ENCODE data around the gene RNGTT.
"Not testable (repeated sequence)": the region's sequence is repeated elsewhere in the genome, so short reads cannot be mapped to it uniquely, and the experiment has no call there.

Gene RNGTT

DNA sequence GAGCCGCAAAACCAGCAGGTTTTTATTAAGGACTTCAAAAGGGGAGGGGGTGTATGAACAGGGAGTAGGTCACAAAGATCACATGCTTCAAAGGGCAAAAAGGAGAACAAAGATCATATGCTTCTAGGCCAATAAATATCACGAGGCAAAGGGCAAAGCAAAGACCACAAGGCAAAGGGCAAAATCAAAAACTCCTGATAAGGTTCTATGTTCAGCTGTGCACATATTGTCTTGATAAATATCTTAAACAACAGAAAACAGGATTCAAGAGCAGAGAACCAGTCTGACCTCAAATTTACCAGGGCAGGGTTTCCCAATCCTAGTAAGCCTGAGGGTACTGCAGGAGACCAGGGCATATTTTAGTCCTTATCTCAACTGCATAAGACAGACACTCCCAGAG is 5.8 kb upstream of the RNGTT start:
- DNase-seq = not testable (repeated sequence)

DNA sequence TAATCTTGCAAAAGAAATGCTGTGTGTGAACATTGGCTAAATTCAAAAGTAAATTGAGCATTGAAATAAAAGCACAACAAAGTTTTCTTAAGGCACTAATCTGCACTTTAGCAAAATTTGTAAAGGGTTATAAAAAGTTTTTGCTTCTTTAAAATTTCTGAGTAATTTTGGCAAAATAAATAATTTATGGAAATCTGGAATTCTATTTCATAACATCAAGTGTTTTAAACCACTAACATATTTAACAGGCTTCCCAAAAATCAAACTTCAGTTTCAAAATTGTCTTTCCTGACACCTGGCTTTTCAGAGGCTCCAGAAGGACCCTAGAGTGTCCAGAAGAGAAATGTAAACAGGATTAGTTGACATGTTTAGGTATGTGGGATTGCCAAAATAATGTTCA is 4.5 kb upstream of the RNGTT start:
- no peak for DNase-seq

DNA sequence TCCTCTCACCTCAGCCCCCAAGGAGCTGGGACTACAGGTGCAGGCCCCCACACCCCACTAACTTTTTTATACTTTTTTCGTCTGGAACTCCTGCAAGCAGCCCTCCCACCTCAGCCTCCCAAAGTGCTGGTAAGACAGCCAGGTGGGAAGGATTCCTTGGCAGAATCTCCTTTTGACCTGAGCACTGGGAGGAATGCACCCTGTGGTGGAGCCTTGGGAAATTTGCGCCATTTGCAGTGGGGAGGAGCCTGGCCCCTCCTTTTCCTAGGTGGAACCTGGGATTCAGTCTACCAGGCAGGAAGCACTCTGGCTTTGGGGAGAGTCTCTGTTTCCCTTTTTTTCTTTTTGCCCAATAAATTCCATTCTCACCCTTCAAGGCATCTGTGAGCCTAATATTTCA is 2.3 kb upstream of the RNGTT start:
- no peak for DNase-seq

DNA sequence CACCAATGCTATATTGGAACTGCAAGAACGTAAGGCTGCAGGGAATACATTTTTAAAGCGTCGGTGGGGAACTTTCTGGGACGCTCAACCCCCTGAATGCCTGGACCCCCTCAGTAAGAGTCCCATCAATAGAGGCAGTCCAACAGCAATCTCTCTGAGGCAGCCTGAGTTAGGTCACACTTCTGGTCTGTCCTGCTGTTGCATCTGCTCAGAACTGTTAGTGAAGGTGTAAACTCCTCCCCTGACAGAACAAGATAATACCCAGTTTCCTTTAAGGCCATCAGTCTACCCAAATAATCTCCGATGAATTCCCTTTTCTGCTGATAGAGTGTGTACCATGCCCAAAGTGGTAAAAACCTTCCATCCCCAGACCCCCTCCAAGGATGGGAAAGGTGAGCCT is 1.1 kb upstream of the RNGTT start:
- DNase-seq = no peak

DNA sequence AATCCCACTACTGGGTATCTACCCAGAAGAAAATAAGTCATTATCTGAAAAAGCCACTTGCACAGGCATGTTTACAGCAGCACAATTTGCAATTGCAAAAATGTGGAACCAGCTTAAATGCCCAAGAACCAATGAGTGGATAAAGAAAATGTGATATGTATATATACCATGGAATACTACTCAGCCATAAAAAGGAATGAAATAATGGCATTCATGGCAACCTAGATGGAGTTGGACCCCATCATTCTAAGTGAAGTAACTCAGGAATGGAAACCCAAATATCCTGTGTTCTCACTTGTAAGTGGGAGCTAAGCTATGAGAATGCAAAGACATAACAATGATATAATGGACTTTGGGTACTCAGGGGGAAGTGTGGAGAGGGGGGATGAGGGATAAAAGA is 4.6 kb downstream of the RNGTT start:
- DNase-seq = no peak

DNA sequence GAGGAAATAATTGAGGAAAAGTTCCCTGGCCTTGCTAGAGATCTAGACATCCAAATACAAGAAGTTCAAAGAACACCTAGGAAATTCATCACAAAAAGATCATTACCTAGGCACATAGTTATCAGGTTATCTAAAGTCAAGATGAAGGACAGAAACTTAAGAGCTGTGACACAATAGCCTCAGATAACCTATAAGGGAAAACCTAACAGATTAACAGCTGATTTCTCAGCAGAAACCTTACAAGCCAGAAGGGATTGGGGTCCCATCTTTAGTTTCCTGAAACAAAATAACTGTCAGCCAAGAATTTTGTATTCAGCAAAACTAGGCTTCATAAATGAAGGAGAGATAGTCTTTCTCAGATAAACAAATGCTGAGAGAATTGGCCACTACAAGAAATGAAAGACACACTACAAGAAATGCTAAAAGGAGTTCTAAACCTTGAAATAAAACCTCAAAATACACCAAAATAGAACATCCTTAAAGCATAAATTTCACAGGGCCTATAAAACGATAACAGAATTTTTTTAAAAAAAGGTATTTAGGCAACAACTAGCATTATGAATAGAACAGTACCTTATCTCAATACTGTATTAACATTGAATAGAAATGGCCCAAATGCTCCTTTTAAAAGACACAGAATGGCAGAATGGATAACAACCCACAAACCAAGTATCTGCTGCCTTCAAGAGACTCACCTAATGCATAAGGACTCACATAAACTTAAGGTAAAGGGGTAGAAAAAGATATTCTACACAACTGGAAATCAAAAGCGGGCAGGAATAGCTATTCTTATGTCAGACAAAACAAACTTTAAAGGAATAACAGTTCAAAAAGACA is 9.7 kb downstream of the RNGTT start:
- no peak for DNase-seq

DNA sequence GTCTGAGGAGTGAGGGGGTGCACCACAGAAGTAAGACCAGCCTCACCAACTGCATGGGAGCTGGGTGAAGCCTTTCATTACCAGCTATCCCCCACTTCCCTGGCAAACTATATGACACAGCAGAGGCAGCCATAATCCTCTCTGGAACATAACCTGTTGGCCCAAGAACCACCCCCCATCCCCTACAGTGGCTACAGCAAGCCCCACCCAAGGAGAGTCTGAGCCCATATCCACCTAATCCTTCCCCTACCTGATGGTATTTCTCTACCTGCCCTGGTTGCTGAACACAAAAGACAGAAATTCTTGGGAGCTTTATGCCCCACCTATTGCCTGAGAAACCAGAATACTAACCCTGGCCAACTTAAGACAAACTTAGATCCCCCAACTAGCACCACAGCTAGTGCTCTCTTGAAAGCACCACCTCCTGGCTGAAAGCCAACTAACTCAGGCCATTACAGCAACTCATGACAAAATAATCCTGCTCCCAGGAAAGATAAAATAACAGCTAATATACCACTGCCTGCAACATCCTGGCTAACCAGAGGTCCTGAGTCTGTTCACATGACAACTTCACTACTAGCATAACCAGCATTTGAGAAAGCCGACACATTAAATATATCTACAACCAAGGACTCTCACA is 11.2 kb downstream of the RNGTT start:
- no peak for DNase-seq

DNA sequence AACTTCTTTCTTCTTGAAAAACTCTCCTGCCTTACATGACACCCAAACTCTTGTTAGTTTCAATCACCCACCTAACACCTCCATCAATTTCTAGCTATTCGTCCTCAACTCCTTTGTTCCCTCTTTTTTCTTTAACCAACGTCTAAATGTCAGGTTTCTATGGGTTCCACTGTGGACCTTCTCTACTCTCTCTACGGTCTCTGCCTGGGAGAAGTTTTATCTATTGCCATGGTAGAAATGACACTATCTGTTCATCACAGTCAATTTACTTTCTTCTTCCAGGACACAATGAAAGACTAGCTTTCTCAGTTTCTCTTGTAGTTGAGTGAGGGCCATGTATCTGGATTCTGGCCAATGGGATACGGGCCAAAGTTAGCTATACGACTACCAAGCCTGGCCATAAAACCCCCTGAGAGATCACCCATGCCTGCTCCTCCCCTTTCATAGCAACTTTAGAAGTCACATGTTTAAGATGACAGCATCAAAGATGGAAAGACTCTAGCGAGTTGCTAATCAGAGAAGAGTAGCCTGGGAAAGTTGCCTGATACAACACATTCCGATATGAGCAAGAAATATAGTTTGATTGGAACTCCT is 17.9 kb downstream of the RNGTT start:
- DNase-seq = no peak

DNA sequence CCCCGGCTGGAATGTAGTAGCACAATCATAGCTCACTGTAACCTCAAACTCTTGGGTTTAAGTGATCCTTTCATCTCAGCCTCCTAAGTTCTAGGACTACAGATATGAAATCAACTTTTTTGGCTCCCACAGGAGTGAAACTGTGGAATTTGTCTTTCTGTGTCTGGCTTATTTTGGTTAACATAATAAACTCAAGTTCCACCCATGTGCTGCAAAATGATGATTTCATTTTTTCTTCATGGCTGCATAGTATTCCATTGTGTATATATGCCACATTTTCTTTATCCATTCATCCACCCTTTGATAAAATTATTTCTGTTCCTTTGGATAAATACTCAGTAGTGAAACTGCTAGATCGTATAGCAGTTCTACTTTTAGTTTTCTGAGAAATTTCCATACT is 29.9 kb downstream of the RNGTT start:
- no peak for DNase-seq

DNA sequence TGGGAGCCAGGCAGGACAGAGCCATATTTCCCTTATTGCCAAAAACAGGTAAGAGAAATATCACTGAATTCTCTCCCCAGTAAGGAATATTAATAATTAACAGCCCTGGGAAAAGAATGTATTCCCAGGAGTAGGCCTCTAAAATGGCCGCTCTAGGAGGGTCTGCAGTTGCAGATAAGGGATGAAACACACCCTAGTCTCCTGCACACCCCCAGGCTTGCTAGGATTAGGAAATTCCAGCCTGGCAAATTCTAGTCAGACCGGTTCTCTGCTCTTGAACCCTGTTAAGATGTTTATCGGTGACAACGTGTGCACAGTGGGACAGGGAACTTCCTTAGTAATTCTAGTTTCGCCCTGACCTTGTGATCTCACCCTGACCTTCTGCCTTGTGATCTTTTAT is 31.4 kb downstream of the RNGTT start:
- DNase-seq = not testable (repeated sequence)

DNA sequence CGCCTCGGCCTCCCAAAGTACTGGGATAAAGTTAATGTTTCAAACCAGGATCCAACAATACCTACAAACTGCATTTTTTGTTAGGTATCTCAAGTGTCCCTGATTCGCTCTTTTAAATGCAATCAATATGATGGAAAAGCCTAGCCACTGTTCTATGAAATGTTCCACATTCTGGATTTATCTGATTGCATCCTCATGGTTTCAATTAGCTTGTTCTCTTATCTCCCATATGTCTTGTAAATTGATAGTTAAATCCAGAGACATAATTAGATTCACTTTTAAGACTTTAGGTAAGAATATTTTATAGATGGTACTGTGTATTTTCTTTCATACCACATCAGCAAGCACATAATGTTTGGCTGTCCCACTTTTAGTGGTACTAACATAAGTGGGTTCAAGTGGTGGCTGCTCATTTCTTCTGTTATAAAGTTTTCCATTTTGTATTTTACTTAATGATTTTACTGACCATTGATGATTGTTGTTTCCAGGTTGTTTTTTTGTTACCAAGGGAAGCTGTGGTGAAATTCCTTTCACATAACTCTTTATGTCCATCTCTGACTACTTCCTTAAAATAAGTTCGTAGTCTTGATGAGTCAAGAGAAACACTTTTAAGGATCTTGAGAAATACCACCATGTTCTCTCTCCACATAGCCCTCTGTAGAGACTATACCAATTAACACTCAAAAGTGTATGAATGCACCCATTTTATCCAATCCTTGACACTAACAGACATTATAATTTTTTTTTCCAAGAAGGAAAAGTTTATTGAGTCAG is 40.5 kb downstream of the RNGTT start:
- DNase-seq = no peak

DNA sequence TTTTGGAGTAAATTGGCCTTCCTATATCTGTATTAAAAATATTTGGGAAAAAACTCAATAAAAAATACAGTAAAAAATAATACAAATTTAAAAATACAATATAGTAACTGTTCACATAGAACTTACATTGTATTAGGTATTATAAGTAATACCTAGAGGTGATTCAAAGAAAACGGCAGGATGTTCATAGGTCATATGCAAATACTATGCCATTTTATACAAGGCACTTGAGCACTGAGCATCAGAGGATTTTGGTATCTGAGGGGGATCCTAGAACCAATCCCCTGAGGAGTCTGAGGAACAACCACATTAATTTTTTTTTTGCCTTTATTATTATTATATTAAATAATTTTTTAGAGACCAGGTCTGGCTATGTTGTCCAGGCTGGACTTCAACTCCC is 41.7 kb downstream of the RNGTT start:
- no peak for DNase-seq

DNA sequence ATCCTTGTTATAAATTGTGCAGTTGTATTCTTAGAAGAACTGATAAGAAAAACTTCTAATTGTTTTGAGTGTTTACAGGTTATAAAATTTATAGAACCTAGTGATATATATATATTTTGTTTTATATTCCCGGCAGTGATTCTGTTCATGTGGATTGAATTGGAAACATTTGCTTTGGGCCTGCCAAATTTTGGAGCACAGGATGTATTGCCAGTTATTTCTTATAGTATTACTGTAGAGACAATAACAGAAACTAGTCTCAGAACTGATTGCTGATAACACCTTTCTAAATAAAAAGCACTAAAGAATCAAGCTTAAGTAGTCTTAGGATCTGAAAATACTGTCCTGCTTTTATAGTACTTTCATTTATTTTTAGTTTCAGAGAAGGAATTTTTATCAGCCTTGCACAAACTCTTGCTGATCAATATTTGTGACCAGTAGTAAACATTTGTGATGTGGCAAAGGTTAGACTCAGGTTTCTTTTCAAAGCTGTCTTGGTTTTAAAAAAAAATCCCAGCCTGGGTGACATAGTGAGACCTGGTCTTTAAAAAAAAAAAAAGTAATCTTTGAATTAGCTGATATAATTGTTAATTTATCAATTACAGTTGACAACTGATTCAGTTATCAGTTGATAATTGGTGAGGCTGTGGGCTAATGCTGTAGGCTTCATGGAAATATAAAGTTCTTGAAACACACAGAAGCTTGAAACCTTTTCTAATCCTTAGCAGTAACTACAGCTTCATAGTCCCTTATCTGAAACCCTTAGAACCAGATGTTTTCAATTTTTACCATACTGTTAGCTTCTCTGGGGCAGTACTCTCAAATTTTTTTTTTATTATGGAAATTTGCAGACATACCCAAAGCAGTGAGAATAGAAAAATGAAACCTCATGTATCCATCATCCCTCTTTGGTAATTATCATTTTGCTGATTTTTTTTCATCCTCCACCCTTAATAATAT is 42.4 kb downstream of the RNGTT start:
- no peak for DNase-seq

DNA sequence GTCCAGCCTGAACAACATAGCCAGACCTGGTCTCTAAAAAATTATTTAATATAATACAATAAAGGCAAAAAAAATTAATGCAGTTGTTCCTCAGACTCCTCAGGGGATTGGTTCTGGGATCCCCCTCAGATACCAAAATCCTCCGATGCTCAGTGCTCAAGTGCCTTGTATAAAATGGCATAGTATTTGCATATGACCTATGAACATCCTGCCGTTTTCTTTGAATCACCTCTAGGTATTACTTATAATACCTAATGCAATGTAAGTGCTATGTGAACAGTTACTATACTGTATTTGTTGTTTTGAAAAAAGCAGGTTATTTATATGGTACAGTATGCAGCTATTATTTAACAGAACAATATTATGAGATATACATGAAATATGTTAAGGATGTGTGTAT is 43.3 kb downstream of the RNGTT start:
- no peak for DNase-seq

DNA sequence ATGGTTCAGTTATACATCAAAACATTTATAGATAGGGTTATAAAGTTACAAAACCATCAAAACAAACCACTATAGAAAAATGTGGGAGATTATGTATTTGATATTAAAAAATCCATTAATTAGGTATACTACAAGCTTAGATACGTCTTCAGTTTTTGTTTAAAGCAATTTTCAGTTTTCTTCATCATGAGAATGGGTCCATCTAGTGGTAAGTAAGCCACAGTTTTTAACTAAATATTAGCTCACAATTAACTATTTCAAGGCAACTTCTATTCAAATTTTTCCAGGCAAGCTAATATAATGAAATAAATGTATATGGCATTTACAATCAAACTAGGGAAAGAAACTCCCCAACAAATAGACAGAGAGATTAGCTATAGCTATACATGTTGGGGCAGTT is 44.4 kb downstream of the RNGTT start:
- no peak for DNase-seq

DNA sequence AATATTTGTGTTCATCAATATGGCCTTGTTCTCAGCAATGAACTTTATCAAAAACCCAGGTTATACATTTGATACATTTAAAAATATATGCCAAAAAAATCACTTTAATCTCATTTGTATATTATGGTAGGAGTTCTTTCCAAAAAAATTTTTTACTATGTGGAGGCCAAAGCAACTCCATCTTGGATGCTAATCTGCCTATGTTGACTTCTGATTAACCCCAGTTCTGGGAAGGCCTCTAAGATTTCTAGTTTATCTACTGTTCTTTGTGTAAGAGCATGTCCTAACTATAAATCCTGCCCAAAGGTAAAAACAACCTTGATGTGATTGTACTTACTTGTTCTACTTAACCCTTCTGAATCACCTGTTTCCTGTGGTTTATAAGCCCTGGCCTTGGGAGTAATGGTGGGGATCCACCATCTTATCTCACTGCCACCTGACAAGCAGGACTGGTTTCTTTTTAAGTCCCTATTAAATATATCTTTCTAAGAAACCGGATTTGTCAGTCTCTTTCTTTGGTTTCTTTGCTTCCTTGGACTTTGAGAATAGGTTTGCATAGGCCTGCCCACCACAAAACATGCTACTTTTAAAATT is 46.7 kb downstream of the RNGTT start:
- no peak for DNase-seq

DNA sequence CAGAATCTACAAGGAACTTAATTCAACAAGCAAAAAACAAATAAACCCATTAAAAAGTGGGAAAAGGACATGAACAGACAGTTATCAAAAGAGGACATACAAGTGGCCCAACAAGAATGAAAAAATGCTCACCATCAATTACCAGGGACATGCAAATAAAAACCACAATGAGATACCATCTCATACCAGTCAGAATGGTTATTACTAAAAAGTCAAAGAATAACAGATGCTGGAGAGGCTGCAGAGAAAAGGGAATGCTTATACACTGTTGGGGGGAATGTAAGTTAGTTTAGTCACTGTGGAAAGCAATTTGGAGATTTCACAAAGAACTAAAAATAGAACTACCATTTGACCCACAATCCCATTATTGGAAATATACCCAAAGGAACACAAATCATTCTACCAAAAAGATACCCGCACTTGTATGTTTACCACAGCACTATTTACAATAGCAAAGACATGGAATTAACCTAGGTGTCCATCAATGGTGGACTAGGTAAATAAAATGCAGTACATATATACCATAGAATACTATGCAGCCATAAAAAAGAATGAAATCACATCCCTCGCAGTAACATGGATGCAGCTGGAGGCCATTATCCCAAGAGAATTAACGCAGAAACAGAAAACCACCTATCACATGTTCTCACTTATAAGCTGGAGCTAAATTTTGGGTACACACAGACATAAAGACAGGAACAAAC is 48.4 kb downstream of the RNGTT start:
- no peak for DNase-seq

DNA sequence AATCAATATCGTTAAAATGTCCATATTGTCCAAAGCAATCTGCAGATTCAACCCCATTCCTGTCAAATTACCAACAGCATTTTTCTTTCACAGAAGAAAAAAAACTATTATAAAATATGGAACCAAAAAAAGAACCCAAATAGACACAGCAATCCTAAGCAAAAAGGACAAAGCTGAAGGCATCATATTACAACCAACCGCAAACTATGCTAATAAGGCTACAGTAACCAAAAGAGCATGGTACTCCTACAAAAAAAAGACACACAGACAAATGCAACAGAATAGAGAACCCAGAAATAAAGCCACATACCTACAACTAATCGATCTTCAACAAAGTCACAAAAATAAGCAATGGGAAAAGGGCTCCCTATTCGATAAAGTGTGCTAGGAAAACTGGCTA is 49.2 kb downstream of the RNGTT start:
- DNase-seq = no peak

DNA sequence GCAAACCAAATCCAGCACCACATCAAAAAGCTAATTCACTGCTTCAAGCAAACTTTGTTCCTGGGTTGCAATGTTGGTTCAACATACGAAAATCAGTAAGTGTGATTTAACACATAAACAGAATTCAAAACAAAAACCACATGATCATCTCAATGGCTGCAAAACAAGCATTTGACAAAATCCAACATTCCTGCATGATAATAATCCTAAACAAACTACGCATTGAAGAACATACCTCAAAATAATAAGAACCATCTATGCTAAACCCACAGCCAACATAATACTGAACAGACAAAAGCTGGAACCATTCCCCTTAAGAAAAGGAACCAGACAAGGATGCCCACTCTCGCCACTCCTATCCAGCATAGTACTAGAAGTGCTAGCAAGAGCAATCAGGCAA is 49.9 kb downstream of the RNGTT start:
- no peak for DNase-seq

DNA sequence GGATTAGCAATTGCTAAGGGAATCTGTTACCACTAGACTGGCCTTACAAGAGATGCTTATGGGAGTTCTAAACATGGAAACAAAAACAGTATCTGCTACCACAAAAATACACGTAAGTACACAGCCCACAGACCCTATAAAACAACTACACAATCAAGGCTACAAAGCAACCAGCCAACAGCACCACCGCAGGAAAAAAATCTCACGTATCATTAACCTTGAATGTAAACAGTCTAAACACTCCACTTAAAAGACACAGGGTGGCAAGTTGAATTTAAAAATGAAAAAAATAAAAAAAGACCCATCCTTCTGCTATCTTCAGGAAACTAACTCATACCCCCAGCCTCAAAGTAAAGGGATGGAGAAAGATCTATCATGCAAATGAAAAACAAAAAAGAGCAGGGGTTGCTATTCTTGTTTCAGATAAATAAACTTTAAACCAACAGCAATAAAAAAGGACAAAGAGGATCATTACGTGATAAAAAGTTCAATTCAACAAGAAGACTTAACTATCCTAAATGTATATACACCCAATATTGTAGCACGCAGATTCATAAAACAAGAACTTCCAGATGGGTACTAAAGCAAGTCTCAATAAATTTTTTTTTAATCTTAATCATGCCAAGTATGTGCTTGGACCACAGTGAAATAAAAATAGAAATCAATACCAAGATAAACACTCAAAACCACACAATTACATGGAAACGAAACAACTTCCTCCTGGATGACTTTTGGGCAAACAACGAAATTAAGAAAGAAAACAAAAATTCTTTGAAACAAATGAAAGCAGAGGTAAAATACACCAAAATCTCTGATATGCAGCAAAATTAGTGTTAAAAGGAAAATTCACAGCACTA is 52.3 kb downstream of the RNGTT start:
- DNase-seq = no peak
